ENCODE data around the gene FAM118B. TPM values are rescaled to one million over a fixed set of nuclear protein-coding genes. Genes with fewer than 3 reads are reported as not detected.

The FAM118B gene
- total and polyA plus RNA-seq, 2 of the 8 experiments (the other 6 are each of a cell fraction or from before 2014, with no cell fraction given): 25.3 to 48.3 TPM

DNA sequence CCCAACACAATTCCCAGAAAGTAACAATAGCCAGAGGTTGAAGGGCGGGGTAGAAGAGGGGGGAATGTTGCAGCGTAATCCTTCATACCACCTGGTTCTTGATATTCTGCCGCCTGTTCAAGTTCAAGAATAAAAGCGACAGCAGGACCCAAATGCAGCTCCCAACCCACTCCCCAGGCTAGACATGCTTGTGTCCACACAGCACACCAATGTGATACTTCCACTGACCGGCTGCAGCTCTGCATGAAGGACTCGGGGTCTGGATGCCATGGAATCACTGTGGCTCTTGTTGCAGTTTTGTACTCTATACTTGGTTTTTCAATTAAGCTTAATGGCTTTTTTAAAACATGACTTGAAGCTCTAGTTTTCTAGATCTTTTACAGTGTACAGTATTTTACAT, 50.6 kb downstream of the FAM118B start:
- no peak for DNase-seq (ENCODE audit: low read depth in 1 of 2, low spot score in 2 of 2)
- Histone ChIP-seq H3K36me3 (ENCODE audit: control insufficient read depth in 2 of 4, insufficient read depth in 4 of 4, low read length in 3 of 4) (peaks cover 39 to 66% (median 56%) of the 10 kb centered on the region in 4 experiments), H3K27me3 (replicated peaks in 1 of 4; ENCODE audit: control insufficient read depth in 3 of 4, extremely low read depth in 1 of 4, insufficient read depth in 3 of 4, low read length in 3 of 4) (no peaks in the 10 kb centered on the region), H3K23ac (ENCODE audit: insufficient read length) (no peak overlapping the region), H3K4me3 (ENCODE audit: extremely low read depth in 1 of 4, insufficient read depth in 2 of 4, low read depth in 3 of 4, low read length in 4 of 4) (no peak overlapping the region), H4K20me1 (replicated peaks in 1 of 2; ENCODE audit: control insufficient read depth in 1 of 2, insufficient read depth in 2 of 2, low read length in 2 of 2) (peaks cover 2 to 8% of the 10 kb centered on the region in 2 experiments), H3K4me2 (ENCODE audit: insufficient read depth in 1 of 2, low read depth in 2 of 2, low read length in 2 of 2) (no peak overlapping the region), H2BK20ac (ENCODE audit: low read length) (no peak overlapping the region), H3K56ac (replicated peaks; ENCODE audit: insufficient read length, low read depth, low read length) (no peak overlapping the region), H3K79me1 (ENCODE audit: low read depth, low read length) (no peaks in the 10 kb centered on the region), H4K91ac (replicated peaks; ENCODE audit: insufficient read length, low read length) (no peak overlapping the region), H2BK5ac (ENCODE audit: low read depth, low read length) (no peak overlapping the region), H3K27ac (ENCODE audit: low read depth, low read length) (no peak overlapping the region), H4K8ac (ENCODE audit: extremely low read depth, insufficient read depth, low read length) (no peak overlapping the region), H3K14ac (ENCODE audit: insufficient read length) (no peak overlapping the region), H3K4ac (replicated peaks; ENCODE audit: insufficient read length, low read depth, low read length) (no peak overlapping the region), H3K79me2 (ENCODE audit: control insufficient read depth in 1 of 2, insufficient read depth in 2 of 2, low read length in 2 of 2) (peaks cover 0 to 3% of the 10 kb centered on the region in 2 experiments; a peak in 1 of 4 replicates), H3K9ac (replicated peaks in 1 of 4; ENCODE audit: extremely low read depth in 1 of 4, low read depth in 3 of 4, low read length in 3 of 4) (no peak overlapping the region), H4K5ac (ENCODE audit: insufficient read length, low read depth, low read length) (no peak overlapping the region), H2AK5ac (ENCODE audit: low read depth, low read length) (no peak overlapping the region), H2AFZ (ENCODE audit: low read length) (no peak overlapping the region), H3K9me3 (ENCODE audit: insufficient read depth in 2 of 2, low read depth in 1 of 2, low read length in 1 of 2) (no peaks in the 10 kb centered on the region), H3K23me2 (ENCODE audit: low read depth, low read length) (no peaks in the 10 kb centered on the region), H2BK120ac (replicated peaks; ENCODE audit: low read depth, low read length) (no peak overlapping the region), H2BK15ac (ENCODE audit: low read length) (no peak overlapping the region), H3K18ac (ENCODE audit: extremely low read depth, low read length) (no peak overlapping the region), H3K4me1 (replicated peaks in 1 of 4; ENCODE audit: control insufficient read depth in 3 of 4, insufficient read depth in 4 of 4, low read length in 3 of 4) (no peaks in the 10 kb centered on the region), H2BK12ac (ENCODE audit: low read depth, low read length) (no peak overlapping the region)
- 92% methylated on average over 6 of the region's 6 CpGs; no CpG with 5 or more reads in 1 of the 2 experiments for WGBS, 2 experiments (ENCODE audit: extremely low coverage in 1 of 2, insufficient coverage in 1 of 2, insufficient read length in 1 of 2, insufficient replicate concordance in 2 of 2, low coverage in 1 of 2, low lambda C conversion rate in 2 of 2, missing lambda C conversion rate in 1 of 2)
- CTCF ChIA-PET (ENCODE audit: partially characterized antibody): interaction anchor here (0.7 to 1.2 kb wide), 2 partner anchors 38 to 39 kb away, joined by 3 to 4 read pairs; no protein-coding TSS in a partner anchor
- POLR2A ChIA-PET (ENCODE audit: partially characterized antibody): interaction anchor here (0.9 to 5.9 kb wide), 9 partner anchors 9 to 110 kb away, joined by 3 to 43 read pairs (median 11); partner anchors contain the start of genes FAM118B, RPUSD4 and TIRAP
- FAIRE-seq: no peak
- TF ChIP-seq POLR2A (IDR thresholded peaks at IDR 0.05; ENCODE audit: control extremely low read depth in 1 of 2, low read depth in 2 of 2, low read length in 2 of 2): peak in 1 of 2 experiments; percentile 23; a peak in 1 of 3 replicates
- peak; percentile 60; the same call in 1 of the 2 replicates for TF ChIP-seq POLR2AphosphoS5 (IDR thresholded peaks at IDR 0.05; ENCODE audit: low read depth, low read length)
